ENCODE measurements around the gene ASB10. TPM values are rescaled to one million over a fixed set of nuclear protein-coding genes. Genes with fewer than 3 reads are reported as not detected.

The ASB10 gene
- total and polyA plus RNA-seq, 2 of the 13 experiments (the other 11 are each of a cell fraction or from before 2014, with no cell fraction given): not detected

DNA sequence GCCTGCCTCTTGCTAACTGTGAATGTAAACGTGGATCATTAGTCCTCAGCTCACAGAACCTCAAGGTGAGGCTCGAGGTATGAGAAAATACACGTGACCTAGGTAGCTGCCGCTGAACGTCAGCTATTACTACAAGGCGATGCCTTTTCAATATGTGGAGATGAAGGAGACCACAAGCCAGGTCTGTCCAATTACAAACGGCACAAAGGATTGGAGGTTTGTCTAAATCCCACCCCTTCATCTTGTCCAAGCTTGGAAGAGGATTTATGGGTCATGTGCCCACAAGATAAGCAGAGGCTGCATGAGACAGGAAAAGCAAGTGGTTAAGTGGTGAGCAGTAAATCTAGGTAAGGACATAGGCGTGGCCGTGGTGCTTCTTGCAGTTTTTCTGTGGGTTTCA lies 19.9 kb upstream of the ASB10 start:
- intact Hi-C loops (cut with micrococcal nuclease; ENCODE audit: unreplicated experiment): no loop called here
- ChIA-PET POLR2A (interaction anchor here (0.7 kb wide), 1 partner anchor 13 kb away, joined by 3 read pairs; no protein-coding TSS in a partner anchor), CTCF (ENCODE audit: low intra/inter-chr PET ratio, low total read pairs) (no interaction called here)
- no peak overlapping the region for H3K4me2 ChIP-seq (ENCODE audit: low read depth, low read length)
- no peaks in the 10 kb centered on the region for H3K9me3 ChIP-seq (ENCODE audit: low read length)
- no peak overlapping the region for H2AFZ ChIP-seq (ENCODE audit: low read length)
- in situ Hi-C loops (cut with HindIII; ENCODE audit: extremely low pct_ligation_motif_present, low pct_unique_long_range_greater_than_20kb): no loop called here
- 0 out of 2 replicates have a peak, but pooled peaks cover 3% of the 10 kb centered on the region for H4K20me1 ChIP-seq (ENCODE audit: insufficient read depth, low read length)
- H3K79me2 ChIP-seq (ENCODE audit: insufficient read depth, low read length): no peaks in the 10 kb centered on the region
- H3K4me1 ChIP-seq (ENCODE audit: insufficient read depth, low read length): no peaks in the 10 kb centered on the region
- ATAC-seq: no peak
- no peak for FAIRE-seq
- TF ChIP-seq, protein P1, sequence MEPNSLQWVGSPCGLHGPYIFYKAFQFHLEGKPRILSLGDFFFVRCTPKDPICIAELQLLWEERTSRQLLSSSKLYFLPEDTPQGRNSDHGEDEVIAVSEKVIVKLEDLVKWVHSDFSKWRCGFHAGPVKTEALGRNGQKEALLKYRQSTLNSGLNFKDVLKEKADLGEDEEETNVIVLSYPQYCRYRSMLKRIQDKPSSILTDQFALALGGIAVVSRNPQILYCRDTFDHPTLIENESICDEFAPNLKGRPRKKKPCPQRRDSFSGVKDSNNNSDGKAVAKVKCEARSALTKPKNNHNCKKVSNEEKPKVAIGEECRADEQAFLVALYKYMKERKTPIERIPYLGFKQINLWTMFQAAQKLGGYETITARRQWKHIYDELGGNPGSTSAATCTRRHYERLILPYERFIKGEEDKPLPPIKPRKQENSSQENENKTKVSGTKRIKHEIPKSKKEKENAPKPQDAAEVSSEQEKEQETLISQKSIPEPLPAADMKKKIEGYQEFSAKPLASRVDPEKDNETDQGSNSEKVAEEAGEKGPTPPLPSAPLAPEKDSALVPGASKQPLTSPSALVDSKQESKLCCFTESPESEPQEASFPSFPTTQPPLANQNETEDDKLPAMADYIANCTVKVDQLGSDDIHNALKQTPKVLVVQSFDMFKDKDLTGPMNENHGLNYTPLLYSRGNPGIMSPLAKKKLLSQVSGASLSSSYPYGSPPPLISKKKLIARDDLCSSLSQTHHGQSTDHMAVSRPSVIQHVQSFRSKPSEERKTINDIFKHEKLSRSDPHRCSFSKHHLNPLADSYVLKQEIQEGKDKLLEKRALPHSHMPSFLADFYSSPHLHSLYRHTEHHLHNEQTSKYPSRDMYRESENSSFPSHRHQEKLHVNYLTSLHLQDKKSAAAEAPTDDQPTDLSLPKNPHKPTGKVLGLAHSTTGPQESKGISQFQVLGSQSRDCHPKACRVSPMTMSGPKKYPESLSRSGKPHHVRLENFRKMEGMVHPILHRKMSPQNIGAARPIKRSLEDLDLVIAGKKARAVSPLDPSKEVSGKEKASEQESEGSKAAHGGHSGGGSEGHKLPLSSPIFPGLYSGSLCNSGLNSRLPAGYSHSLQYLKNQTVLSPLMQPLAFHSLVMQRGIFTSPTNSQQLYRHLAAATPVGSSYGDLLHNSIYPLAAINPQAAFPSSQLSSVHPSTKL (CRISPR knock-in tag; IDR thresholded peaks at IDR 0.05): no peak
- H3K36me3 ChIP-seq (replicated peaks in 1 of 2; ENCODE audit: control insufficient read depth in 1 of 2, insufficient read depth in 2 of 2, low read length in 2 of 2): no peaks in the 10 kb centered on the region
- peaks cover 4 to 62% of the 10 kb centered on the region in 2 experiments for H3K27me3 ChIP-seq (ENCODE audit: control insufficient read depth in 1 of 2, insufficient read depth in 2 of 2, low read length in 2 of 2)
- no peak overlapping the region for H3K27ac ChIP-seq (ENCODE audit: extremely low read length, insufficient read depth, low read length)
- WGBS (ENCODE audit: low lambda C conversion rate): 13% methylated on average over 9 of the region's 9 CpGs
- no peak for DNase-seq (ENCODE audit: low spot score)
- H3K9ac ChIP-seq (ENCODE audit: insufficient read depth, low read depth, low read length): no peak overlapping the region
- no TSS peak for BruUV-seq (replicated peaks)
- H3K4me3 ChIP-seq (replicated peaks in 1 of 3; ENCODE audit: insufficient read depth in 1 of 3, low read depth in 2 of 3, low read length in 3 of 3): no peak overlapping the region

DNA sequence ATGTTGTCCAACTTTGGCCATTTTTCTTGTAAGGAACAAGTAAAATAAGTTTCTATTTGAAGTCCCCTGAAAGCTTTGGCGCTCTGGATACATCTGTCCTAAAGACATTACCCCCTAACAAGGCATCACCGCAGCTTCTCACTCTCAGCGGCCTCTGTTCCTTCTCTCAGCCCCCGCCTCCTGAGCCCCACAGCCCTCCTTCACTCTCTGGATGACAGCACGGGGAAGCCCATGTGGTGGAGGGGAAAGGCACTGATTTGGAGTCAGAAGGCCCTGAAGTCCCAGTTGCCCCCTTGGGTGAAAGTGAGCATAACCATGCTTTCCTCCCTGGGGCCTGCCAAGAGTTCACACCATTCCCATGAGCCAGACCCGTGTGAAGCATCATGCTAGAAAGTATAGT lies 18.7 kb upstream of the ASB10 start:
- Histone ChIP-seq H2AFZ (ENCODE audit: low read length) (no peak overlapping the region), H3K4me2 (ENCODE audit: low read depth, low read length) (no peak overlapping the region), H3K79me2 (ENCODE audit: insufficient read depth, low read length) (no peaks in the 10 kb centered on the region), H3K9me3 (ENCODE audit: low read length) (no peaks in the 10 kb centered on the region), H3K27ac (ENCODE audit: extremely low read length, insufficient read depth, low read length) (no peak overlapping the region), H3K27me3 (ENCODE audit: control insufficient read depth in 1 of 2, insufficient read depth in 2 of 2, low read length in 2 of 2) (peaks cover 6 to 73% of the 10 kb centered on the region in 2 experiments), H3K36me3 (replicated peaks in 1 of 2; ENCODE audit: control insufficient read depth in 1 of 2, insufficient read depth in 2 of 2, low read length in 2 of 2) (no peaks in the 10 kb centered on the region), H3K9ac (ENCODE audit: insufficient read depth, low read depth, low read length) (no peak overlapping the region), H3K4me1 (ENCODE audit: insufficient read depth, low read length) (no peaks in the 10 kb centered on the region), H3K4me3 (replicated peaks in 1 of 3; ENCODE audit: insufficient read depth in 1 of 3, low read depth in 2 of 3, low read length in 3 of 3) (no peak overlapping the region), H4K20me1 (ENCODE audit: insufficient read depth, low read length) (0 out of 2 replicates have a peak, but pooled peaks cover 3% of the 10 kb centered on the region)
- in situ Hi-C loops (cut with HindIII; ENCODE audit: extremely low pct_ligation_motif_present, low pct_unique_long_range_greater_than_20kb) (no loop called here), intact Hi-C loops (cut with micrococcal nuclease; ENCODE audit: unreplicated experiment) (no loop called here)
- WGBS (ENCODE audit: low lambda C conversion rate): 12% methylated on average over 5 of the region's 6 CpGs
- ChIA-PET CTCF (ENCODE audit: low intra/inter-chr PET ratio, low total read pairs) (no interaction called here), POLR2A (no interaction called here)
- no peak for ATAC-seq
- FAIRE-seq: no peak
- DNase-seq (ENCODE audit: low spot score): no peak
- no TSS peak for BruUV-seq (replicated peaks)
- TF ChIP-seq YEATS4 (CRISPR knock-in tag; IDR thresholded peaks at IDR 0.05; ENCODE audit: borderline replicate concordance): no peak
- TF ChIP-seq ZNF12 (CRISPR knock-in tag; IDR thresholded peaks at IDR 0.05): no peak
- TF ChIP-seq, protein P2, sequence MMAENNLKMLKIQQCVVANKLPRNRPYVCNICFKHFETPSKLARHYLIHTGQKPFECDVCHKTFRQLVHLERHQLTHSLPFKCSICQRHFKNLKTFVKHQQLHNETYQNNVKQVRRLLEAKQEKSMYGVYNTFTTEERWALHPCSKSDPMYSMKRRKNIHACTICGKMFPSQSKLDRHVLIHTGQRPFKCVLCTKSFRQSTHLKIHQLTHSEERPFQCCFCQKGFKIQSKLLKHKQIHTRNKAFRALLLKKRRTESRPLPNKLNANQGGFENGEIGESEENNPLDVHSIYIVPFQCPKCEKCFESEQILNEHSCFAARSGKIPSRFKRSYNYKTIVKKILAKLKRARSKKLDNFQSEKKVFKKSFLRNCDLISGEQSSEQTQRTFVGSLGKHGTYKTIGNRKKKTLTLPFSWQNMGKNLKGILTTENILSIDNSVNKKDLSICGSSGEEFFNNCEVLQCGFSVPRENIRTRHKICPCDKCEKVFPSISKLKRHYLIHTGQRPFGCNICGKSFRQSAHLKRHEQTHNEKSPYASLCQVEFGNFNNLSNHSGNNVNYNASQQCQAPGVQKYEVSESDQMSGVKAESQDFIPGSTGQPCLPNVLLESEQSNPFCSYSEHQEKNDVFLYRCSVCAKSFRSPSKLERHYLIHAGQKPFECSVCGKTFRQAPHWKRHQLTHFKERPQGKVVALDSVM (CRISPR knock-in tag; IDR thresholded peaks at IDR 0.05): no peak
- no peak for TF ChIP-seq GATAD1 (CRISPR knock-in tag; IDR thresholded peaks at IDR 0.05)
- TF ChIP-seq, protein P3, sequence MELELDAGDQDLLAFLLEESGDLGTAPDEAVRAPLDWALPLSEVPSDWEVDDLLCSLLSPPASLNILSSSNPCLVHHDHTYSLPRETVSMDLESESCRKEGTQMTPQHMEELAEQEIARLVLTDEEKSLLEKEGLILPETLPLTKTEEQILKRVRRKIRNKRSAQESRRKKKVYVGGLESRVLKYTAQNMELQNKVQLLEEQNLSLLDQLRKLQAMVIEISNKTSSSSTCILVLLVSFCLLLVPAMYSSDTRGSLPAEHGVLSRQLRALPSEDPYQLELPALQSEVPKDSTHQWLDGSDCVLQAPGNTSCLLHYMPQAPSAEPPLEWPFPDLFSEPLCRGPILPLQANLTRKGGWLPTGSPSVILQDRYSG (CRISPR knock-in tag; IDR thresholded peaks at IDR 0.05): no peak
- TF ChIP-seq, protein P4, sequence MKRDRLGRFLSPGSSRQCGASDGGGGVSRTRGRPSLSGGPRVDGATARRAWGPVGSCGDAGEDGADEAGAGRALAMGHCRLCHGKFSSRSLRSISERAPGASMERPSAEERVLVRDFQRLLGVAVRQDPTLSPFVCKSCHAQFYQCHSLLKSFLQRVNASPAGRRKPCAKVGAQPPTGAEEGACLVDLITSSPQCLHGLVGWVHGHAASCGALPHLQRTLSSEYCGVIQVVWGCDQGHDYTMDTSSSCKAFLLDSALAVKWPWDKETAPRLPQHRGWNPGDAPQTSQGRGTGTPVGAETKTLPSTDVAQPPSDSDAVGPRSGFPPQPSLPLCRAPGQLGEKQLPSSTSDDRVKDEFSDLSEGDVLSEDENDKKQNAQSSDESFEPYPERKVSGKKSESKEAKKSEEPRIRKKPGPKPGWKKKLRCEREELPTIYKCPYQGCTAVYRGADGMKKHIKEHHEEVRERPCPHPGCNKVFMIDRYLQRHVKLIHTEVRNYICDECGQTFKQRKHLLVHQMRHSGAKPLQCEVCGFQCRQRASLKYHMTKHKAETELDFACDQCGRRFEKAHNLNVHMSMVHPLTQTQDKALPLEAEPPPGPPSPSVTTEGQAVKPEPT (CRISPR knock-in tag; IDR thresholded peaks at IDR 0.05; ENCODE audit: low read depth): no peak
- no peak for TF ChIP-seq KDM1A (CRISPR knock-in tag; IDR thresholded peaks at IDR 0.05)
- TF ChIP-seq ZNF207 (IDR thresholded peaks at IDR 0.05; ENCODE audit: borderline replicate concordance): no peak
- no peak for TF ChIP-seq HNF4A (CRISPR knock-in tag; IDR thresholded peaks at IDR 0.05)
